ENCODE results near the gene NAGPA. TPM values are rescaled to one million over a fixed set of nuclear protein-coding genes. Genes with fewer than 3 reads are reported as not detected.

Gene NAGPA
- total RNA-seq = 56.2 and 82.2 TPM in 2 replicates

GRCh38 chr16:5033256-5034166 lies at the start of gene NAGPA:
NAGPA (minus strand) TSS chr16:5033935; CDS start chr16:5033914, 21 bp downstream.

DNA sequence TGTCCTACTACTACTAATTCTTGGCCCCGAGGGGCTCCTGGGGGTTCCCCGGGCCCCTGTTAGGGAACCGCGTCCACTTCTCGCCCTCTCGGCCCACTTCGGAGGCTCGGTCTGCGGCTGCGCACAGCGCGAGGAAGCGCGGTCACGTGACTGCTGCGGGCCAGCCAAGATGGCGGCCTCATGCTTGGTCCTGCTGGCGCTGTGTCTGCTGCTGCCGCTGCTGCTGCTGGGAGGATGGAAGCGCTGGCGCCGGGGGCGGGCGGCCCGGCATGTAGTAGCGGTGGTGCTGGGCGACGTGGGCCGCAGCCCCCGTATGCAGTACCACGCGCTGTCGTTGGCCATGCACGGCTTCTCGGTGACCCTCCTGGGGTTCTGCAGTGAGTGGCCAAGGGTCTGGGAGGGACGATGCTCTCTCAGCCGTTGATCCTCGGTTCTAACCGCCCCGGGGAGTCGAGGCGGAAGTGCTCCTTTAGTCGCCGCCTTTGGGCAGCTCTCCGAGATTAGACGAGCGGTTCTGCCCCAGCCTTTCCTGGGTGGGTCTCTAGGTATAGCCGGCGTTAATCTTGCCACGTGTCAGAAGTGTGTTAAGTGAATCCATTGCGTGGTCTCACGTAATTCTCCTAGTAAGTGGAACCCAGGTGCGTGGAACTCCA lies 38.1 kb upstream of the NAGPA start, which contains the start of gene ALG1:
ALG1 (plus strand) TSS at position 163 of the 653 bp plus-strand sequence; CDS start at position 170, 7 bp downstream.

GRCh38 chr16:5065813-5066212 lies 32.1 kb upstream of the NAGPA start, which contains the start of gene C16orf89:
C16orf89 (minus strand) TSS chr16:5065956; CDS start chr16:5065908, 48 bp downstream.

Other genes starting within 250 kb of the NAGPA start
- not detected in 2 replicates for gene SEPTIN12, start 245.6 kb downstream of the NAGPA start, total RNA-seq
- gene SMIM22, start 238.6 kb downstream of the NAGPA start, total RNA-seq = not detected in 2 replicates
- gene ROGDI, start 231.3 kb downstream of the NAGPA start, total RNA-seq = 17.0 and 19.7 TPM in 2 replicates
- 56.5 and 57.8 TPM in 2 replicates for gene GLYR1, start 186.6 kb downstream of the NAGPA start, total RNA-seq
- 32.9 and 33.4 TPM in 2 replicates for gene UBN1, start 186.5 kb downstream of the NAGPA start, total RNA-seq
- 0.47 and 0.64 TPM in 2 replicates for gene PPL, start 96.8 kb downstream of the NAGPA start, total RNA-seq
- not detected in 2 replicates for gene SEC14L5, start 75.6 kb downstream of the NAGPA start, total RNA-seq
- gene C16orf89, start 32.0 kb upstream of the NAGPA start, total RNA-seq = 1.2 and 2.1 TPM in 2 replicates
- gene ALG1, start 37.9 kb upstream of the NAGPA start, total RNA-seq = 44.7 and 50.3 TPM in 2 replicates
- 16.0 and 21.0 TPM in 2 replicates for gene EEF2KMT, start 63.9 kb upstream of the NAGPA start, total RNA-seq

Measured in mammary microvascular endothelial cell (primary cell).